NCI-H460 (cell line): ENCODE measurements around the gene HIPK2. TPM values are rescaled to one million over a fixed set of nuclear protein-coding genes. Genes with fewer than 3 reads are reported as not detected.

ENCODE experiments used
- DNase-seq: peaks from one replicate; pipeline ENCODE4 v3.0.0-alpha.2; 2016; ENCODE audit warnings: low read depth; ENCODE audit errors: extremely low read depth
- total RNA-seq: library from RNA; depleted of rRNA; stranded (reverse); fragments of >200 nt; shearing (Covaris generic); gene quantifications from 2 replicates; pipeline ENCODE4 v1.2.3, GENCODE V29; 2014; rRNA removed

Gene HIPK2
- total RNA-seq, 1 experiment from 2014 or later: 20.6 TPM

DNA sequence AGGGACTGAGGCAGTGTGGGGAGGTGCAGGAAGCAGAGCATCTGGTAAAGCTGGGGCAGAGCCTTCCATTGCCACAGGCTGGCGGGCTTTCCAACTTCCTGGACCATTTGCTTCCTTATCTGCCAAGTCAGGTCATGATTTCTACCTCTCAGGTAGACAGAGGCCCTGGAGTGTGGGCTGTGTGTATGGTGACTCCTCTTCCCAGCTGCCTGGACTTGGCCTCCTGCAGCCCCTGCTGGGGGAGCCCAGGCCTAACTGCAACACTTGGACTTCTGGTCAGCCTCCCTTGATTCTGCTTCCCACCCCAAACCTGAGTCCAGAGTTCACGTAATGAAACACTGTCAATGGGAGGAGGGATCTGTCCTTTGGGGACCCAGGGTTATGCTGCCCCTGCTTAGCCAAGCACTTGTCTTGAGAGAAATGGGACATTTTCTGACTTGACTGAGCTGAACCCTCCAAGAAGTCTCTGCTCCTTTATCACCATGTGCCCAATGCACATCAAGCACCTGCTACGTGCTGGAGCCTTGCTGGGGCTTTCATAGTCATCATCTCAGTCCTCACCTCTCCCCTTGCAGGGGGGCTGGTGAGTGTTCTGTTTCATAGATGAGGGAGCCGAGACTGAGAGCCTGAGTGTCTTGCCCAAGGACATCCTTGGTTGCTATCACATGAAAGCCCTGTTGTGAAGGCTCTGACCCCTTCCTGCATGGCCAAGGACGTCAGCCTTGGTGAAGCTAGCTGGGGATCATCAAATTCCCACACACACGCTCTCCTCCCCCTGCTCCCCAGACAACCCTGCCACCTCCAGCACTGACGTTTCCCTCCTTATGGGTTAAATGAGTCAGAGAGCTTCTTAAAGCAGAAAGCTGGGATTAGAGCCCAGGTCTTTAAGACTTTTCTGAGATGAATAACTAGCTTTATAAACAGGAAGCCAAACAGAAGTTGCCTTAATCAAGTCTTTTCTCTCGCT is 250.9 kb downstream of the HIPK2 start:
- no peak for DNase-seq

DNA sequence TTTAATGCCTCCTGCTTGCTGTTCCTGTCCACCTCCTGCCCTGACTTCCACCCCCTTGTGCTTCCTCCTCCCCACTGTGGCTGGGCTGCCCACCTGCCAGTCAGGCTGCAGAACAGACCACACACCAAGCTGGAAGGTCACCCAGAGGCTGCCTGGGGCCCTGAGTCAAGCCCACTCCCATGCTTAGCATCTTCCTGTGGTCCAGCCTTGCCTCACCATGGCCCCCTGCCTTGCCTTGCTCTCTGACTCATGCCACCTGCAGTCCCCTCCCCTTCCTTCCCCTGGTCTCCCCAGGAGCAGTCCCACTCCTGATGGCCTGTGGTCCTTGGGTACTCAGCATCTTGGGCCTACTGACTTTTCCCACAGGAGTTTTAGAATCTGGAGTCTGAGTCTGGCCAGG is 252.0 kb downstream of the HIPK2 start:
- DNase-seq: no peak

GRCh38 chr7:139525239-139525638 is 252.6 kb downstream of the HIPK2 start:
- DNase-seq: no peak

GRCh38 chr7:139523968-139524815 is 253.6 kb downstream of the HIPK2 start:
- no peak for DNase-seq

DNA sequence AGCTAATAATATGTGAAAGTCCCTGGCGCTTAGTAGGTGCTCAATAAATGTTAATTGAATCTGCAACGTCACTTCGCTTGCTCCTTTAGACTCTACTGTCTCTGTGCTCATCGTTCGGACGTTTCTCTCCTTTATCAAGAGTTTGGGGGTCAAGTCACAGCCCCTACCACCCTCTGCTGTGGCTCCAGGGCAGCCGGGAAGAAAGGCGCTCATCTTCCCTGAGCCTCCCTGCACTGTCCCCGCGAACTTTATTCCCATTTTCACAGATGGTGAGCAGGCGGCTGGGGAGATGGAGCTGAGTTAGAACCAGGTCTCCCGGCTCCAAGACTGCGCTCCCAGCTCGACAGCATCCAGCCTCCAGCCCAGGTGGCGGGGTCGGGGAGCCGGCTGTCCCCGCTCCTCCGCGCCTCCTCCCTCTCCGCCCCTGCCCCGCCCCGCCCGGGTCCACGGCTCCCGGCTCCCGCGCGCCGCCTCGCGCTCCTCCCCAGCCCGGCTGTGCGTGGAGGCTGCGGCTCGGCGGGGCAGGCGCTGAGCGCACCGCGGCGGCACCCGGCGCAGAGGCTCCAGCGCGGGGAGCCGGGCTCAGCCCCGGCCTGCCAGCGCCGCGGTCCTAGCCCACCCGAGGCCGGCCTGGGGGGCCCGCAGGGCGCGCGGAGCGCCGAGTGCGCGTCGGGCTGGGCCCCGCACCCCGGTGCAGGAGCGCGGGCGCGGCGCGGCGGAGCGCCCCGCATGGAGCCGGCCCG is 254.4 kb downstream of the HIPK2 start, which contains the start of gene CLEC2L:
Gene CLEC2L (plus strand): TSS at position 487 of the 743 bp plus-strand sequence. CDS start 243 bp downstream, at position 730.
- no peak for DNase-seq

DNA sequence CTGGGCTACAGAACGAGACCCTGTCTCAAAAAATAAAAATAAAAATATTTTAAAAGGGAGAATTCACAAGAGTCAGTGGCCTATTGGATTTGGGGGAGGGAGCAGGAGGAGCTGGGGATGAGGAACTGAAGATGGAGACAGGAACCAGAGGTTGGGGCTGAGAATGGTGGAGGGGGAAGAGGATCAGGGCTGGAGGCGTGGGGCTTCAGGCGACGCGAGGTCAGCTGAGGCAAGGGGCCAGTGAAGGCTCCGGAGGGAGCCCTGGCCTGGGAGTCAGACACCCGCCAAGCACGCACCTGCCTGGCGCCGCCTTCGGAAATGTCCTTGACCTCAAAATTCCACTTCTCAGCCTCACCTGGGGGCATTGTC is 255.0 kb downstream of the HIPK2 start:
- no peak for DNase-seq

DNA sequence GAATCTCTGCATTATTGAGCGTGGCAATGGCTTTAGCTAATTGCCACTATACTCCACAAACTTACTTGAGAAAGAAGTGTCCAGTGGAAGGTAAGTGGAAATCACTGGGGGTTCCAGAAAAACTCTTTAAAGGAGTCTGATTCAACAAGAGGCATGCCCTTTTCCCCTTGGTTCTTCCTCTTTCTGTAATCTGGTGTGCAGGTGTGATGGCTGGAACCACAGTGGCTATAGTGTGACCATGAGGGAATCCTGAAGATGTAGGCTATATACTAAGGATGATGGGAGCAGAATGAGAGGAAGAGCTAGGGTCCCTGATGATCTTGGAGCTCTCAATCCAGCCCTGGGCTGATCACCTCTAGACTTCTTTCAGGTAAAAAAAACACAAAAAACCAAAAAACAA is 256.4 kb downstream of the HIPK2 start:
- DNase-seq: no peak

DNA sequence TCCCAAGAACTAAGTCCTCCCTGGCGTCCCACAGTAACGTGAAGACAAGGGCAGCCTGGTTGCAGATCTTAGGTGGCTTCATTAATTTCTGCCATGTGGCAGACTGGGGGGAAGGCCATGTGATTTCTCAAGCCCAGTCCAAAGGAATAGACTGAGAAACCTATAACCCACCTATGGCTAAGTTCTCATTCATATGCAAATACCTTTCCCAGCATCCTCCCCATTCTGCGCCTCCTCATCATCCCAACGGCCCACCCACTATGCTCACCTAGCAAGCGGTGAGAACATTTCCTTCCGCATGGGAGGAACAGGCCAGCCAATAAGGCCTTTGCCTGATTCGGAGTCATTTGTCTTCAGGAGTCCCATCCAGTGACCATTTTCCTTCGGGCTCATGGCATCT is 262.5 kb downstream of the HIPK2 start:
- DNase-seq: no peak

Other genes starting within 250 kb of the HIPK2 start
- gene TBXAS1, start 51.3 kb upstream of the HIPK2 start, total RNA-seq: 3.7 and 4.0 TPM in 2 replicates